Calu3 (cell line): Measurements from ENCODE around the gene CALCOCO2. TPM values are rescaled to one million over a fixed set of nuclear protein-coding genes. Genes with fewer than 3 reads are reported as not detected.

Experiments used
- BruUV-seq: library from RNA; stranded (reverse); fragments of 400-500 nt; replicated peaks from 2 replicates; lab custom pipeline; 2021; lab: Mats Ljungman, UMichigan
- CTCF ChIA-PET: fragments of 300-600 bp; sonication (Branson Sonifier 250); formaldehyde crosslinking; loops from one replicate; lab custom pipeline; 2022; ENCODE audit warnings: antibody characterized with exemption; lab: Charles Lee
- DNase-seq: peaks from one replicate; pipeline ENCODE4 v3.0.0; 2022
- H3K27ac Mint-ChIP-seq: one replicate; pipeline ENCODE4 v1.8.0; 2022; ENCODE audit warnings: mixed read lengths; ENCODE audit not compliant: unreplicated experiment
- H3K27me3 Mint-ChIP-seq: one replicate; pipeline ENCODE4 v1.8.0; 2022; ENCODE audit warnings: mixed read lengths; ENCODE audit not compliant: unreplicated experiment
- H3K36me3 Mint-ChIP-seq: one replicate; pipeline ENCODE4 v1.8.0; 2022; ENCODE audit warnings: mild to moderate bottlenecking, moderate library complexity, mixed read lengths; ENCODE audit not compliant: insufficient read depth, unreplicated experiment
- H3K4me1 Mint-ChIP-seq: one replicate; pipeline ENCODE4 v1.8.0; 2022; ENCODE audit warnings: mild to moderate bottlenecking, low read depth, mixed read lengths; ENCODE audit not compliant: unreplicated experiment
- H3K4me3 Mint-ChIP-seq: one replicate; pipeline ENCODE4 v1.8.0; 2022; ENCODE audit warnings: mild to moderate bottlenecking, low read depth, moderate library complexity, mixed read lengths; ENCODE audit not compliant: unreplicated experiment
- H3K9me3 Mint-ChIP-seq: one replicate; pipeline ENCODE4 v1.8.0; 2022; ENCODE audit warnings: low read depth, mixed read lengths; ENCODE audit not compliant: unreplicated experiment
- intact Hi-C: fragments of 100-400 bp; cut with micrococcal nuclease; formaldehyde crosslinking; loops from one replicate; pipeline ENCODE4 v1.10.0; 2022; ENCODE audit not compliant: unreplicated experiment
- total RNA-seq: library from RNA; stranded (reverse); gene quantifications from 2 replicates; pipeline ENCODE4 v1.2.3, GENCODE V29; 2022
- TF ChIP-seq, protein P1 (sequence below): fragments of 200-600 bp; IDR thresholded peaks from one replicate; pipeline ENCODE4 v1.8.0; 2022; ENCODE audit warnings: antibody characterized with exemption; ENCODE audit not compliant: unreplicated experiment

The CALCOCO2 gene
- total RNA-seq, 1 experiment from 2014 or later, result 116 TPM

- no peaks in the 10 kb centered on the region for H3K9me3 Mint-ChIP-seq
- H3K27me3 Mint-ChIP-seq, result no peaks in the 10 kb centered on the region
- DNase-seq, result peak; percentile 77
- no peaks in the 10 kb centered on the region for H3K36me3 Mint-ChIP-seq
- intact Hi-C loops, result loop anchor here (1.0 to 2.0 kb wide), 6 partner anchors 64 to 208 kb away; partner anchors contain the start of gene HOXB13
- TF ChIP-seq, protein P1, sequence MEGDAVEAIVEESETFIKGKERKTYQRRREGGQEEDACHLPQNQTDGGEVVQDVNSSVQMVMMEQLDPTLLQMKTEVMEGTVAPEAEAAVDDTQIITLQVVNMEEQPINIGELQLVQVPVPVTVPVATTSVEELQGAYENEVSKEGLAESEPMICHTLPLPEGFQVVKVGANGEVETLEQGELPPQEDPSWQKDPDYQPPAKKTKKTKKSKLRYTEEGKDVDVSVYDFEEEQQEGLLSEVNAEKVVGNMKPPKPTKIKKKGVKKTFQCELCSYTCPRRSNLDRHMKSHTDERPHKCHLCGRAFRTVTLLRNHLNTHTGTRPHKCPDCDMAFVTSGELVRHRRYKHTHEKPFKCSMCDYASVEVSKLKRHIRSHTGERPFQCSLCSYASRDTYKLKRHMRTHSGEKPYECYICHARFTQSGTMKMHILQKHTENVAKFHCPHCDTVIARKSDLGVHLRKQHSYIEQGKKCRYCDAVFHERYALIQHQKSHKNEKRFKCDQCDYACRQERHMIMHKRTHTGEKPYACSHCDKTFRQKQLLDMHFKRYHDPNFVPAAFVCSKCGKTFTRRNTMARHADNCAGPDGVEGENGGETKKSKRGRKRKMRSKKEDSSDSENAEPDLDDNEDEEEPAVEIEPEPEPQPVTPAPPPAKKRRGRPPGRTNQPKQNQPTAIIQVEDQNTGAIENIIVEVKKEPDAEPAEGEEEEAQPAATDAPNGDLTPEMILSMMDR, result peak; percentile 96
- no peak overlapping the region for H3K27ac Mint-ChIP-seq
- H3K4me3 Mint-ChIP-seq, result no peak overlapping the region
- CTCF ChIA-PET, result interaction anchor here (0.5 to 5.0 kb wide), 44 partner anchors 9 to 853 kb away, joined by 3 to 106 read pairs (median 5); partner anchors contain the start of genes ATP5MC1, HOXB13, PRAC1 and PRAC2
- BruUV-seq, result no TSS peak
- H3K4me1 Mint-ChIP-seq, result no peaks in the 10 kb centered on the region
Observed at GRCh38 chr17:48878920-48879898, 48.4 kb downstream of the CALCOCO2 start.

DNA sequence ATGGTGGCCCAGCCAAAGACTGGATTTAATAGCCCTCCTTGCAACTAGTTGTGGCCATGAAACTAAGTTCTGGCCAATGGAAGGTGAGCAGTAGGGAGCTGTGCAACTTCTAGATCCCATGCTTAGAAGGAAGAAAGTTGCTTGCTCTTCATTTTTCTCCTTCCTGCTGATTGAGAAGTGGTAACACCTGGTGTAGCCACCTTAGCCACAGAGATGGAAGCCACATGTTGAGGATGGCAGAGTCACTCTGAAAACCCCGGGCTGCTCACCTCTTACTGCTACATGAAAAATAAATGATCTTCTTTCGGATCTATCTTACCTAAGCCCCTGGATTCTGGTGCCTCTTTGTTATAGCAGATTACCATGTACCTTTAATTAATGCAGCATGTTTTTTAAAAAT lies 51.4 kb downstream of the CALCOCO2 start:
- BruUV-seq, result no TSS peak
- Mint-ChIP-seq H3K27ac (no peak overlapping the region), H3K4me3 (no peak overlapping the region), H3K4me1 (no peaks in the 10 kb centered on the region), H3K36me3 (no peaks in the 10 kb centered on the region), H3K9me3 (no peaks in the 10 kb centered on the region), H3K27me3 (no peaks in the 10 kb centered on the region)
- intact Hi-C loops, result no loop called here
- TF ChIP-seq, protein P1, result no peak
- CTCF ChIA-PET, result interaction anchor here (1.0 kb wide), 1 partner anchor 203 kb away, joined by 6 read pairs; no protein-coding TSS in a partner anchor
- no peak for DNase-seq

GRCh38 chr17:48883171-48883570 lies 52.3 kb downstream of the CALCOCO2 start:
- no peak for DNase-seq
- Mint-ChIP-seq H3K36me3 (no peaks in the 10 kb centered on the region), H3K4me1 (no peaks in the 10 kb centered on the region), H3K9me3 (no peaks in the 10 kb centered on the region), H3K27me3 (no peaks in the 10 kb centered on the region), H3K27ac (no peak overlapping the region), H3K4me3 (no peak overlapping the region)
- no TSS peak for BruUV-seq
- TF ChIP-seq, protein P1, result no peak
- intact Hi-C loops, result no loop called here
- CTCF ChIA-PET, result interaction anchor here (0.6 to 1.9 kb wide), 6 partner anchors 10 to 437 kb away, joined by 3 to 9 read pairs (median 4); partner anchors contain the start of gene ATP5MC1

- Mint-ChIP-seq H3K36me3 (peaks cover 32% of the 10 kb centered on the region), H3K4me1 (peaks cover 7% of the 10 kb centered on the region), H3K27ac (no peak overlapping the region), H3K27me3 (peaks cover 8% of the 10 kb centered on the region), H3K9me3 (no peaks in the 10 kb centered on the region), H3K4me3 (no peak overlapping the region)
- no peak for DNase-seq
- CTCF ChIA-PET, result interaction anchor here (1.6 kb wide), 1 partner anchor 11 kb away, joined by 5 read pairs; no protein-coding TSS in a partner anchor
- no TSS peak for BruUV-seq
- intact Hi-C loops, result loop anchor here (5.0 kb wide), 1 partner anchor 142 kb away; no protein-coding TSS in a partner anchor
- TF ChIP-seq, protein P1, result no peak
Observed at GRCh38 chr17:48890086-48890485, 59.3 kb downstream of the CALCOCO2 start.
